ENCODE results near the gene SCYGR5.

SCYGR5 gene

GRCh38 chr2:227703961-227704360 lies 37.4 kb downstream of the SCYGR5 start:
- Histone ChIP-seq H3K27ac (no peak overlapping the region), H3K4me3 (no peak overlapping the region)
- DNase-seq (ENCODE audit: low spot score): no peak
- TF ChIP-seq, protein P1, sequence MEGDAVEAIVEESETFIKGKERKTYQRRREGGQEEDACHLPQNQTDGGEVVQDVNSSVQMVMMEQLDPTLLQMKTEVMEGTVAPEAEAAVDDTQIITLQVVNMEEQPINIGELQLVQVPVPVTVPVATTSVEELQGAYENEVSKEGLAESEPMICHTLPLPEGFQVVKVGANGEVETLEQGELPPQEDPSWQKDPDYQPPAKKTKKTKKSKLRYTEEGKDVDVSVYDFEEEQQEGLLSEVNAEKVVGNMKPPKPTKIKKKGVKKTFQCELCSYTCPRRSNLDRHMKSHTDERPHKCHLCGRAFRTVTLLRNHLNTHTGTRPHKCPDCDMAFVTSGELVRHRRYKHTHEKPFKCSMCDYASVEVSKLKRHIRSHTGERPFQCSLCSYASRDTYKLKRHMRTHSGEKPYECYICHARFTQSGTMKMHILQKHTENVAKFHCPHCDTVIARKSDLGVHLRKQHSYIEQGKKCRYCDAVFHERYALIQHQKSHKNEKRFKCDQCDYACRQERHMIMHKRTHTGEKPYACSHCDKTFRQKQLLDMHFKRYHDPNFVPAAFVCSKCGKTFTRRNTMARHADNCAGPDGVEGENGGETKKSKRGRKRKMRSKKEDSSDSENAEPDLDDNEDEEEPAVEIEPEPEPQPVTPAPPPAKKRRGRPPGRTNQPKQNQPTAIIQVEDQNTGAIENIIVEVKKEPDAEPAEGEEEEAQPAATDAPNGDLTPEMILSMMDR (IDR thresholded peaks at IDR 0.05): no peak

DNA sequence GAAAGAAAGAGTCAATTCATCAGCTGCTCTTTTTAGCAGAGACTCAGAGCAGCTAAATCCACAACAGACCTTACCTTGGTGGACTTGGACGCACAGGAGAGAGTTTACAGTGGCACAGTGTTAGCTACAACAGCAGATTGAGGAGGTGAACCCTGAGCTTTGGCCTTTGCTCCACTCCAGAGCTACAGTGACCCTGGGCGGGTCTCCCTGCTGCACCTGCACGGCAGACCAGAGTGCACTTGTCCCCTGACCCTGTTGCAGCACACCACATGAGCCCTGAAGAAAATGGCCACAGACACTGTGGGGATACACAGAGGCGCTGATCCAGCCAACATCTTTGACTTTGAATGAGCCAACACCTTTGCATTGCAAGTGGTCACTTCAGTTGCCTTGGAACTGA lies 40.3 kb downstream of the SCYGR5 start:
- H3K4me3 ChIP-seq: no peak overlapping the region
- DNase-seq (ENCODE audit: low spot score): no peak
- H3K27ac ChIP-seq: no peak overlapping the region
- TF ChIP-seq, protein P1 (IDR thresholded peaks at IDR 0.05): no peak

- no peak overlapping the region for H3K27ac ChIP-seq
- no peak for DNase-seq (ENCODE audit: low spot score)
- TF ChIP-seq, protein P1 (IDR thresholded peaks at IDR 0.05): no peak
- no peak overlapping the region for H3K4me3 ChIP-seq
Measured at GRCh38 chr2:227707390-227707789, 40.8 kb downstream of the SCYGR5 start.

- DNase-seq (ENCODE audit: low spot score): no peak
- Histone ChIP-seq H3K27ac (no peak overlapping the region), H3K4me3 (no peak overlapping the region)
- TF ChIP-seq, protein P1 (IDR thresholded peaks at IDR 0.05): no peak
Measured at GRCh38 chr2:227710986-227711385, 44.4 kb downstream of the SCYGR5 start.

- no peak for DNase-seq (ENCODE audit: low spot score)
- H3K4me3 ChIP-seq: no peak overlapping the region
- TF ChIP-seq, protein P1 (IDR thresholded peaks at IDR 0.05): no peak
- H3K27ac ChIP-seq: no peak overlapping the region
Measured at GRCh38 chr2:227713291-227713690, 46.7 kb downstream of the SCYGR5 start.

- no peak for DNase-seq (ENCODE audit: low spot score)
- peak overlapping the region in 1 of 2 donors; percentile 30 for H3K27ac ChIP-seq
- H3K4me3 ChIP-seq: no peak overlapping the region
- TF ChIP-seq, protein P1 (IDR thresholded peaks at IDR 0.05): no peak
Measured at GRCh38 chr2:227716501-227716900, 49.9 kb downstream of the SCYGR5 start.
